ENCODE data around the gene DNAJC9.

GRCh38 chr10:73262880-73263555 is 16.0 kb upstream of the DNAJC9 start:
- no peak for TF ChIP-seq CTCF (conservative IDR thresholded peaks at IDR 0.05; ENCODE audit: low read depth, low read length)
- TF ChIP-seq EZH2 (IDR thresholded peaks at IDR 0.05; ENCODE audit: borderline replicate concordance, low read depth, low read length, poor library complexity, severe bottlenecking), result no peak

Data from A673 (cell line).